Activated CD8-positive, alpha-beta memory T cell treated with anti-CD3 and anti-CD28 coated beads for 36 hours (primary cell): ENCODE results near the gene TUBGCP3. TPM values are rescaled to one million over a fixed set of nuclear protein-coding genes. Genes with fewer than 3 reads are reported as not detected.
"Not testable (repeated sequence)": the region's sequence is repeated elsewhere in the genome, so short reads cannot be mapped to it uniquely, and the experiment has no call there.

Experiments used
- CTCF ChIA-PET: fragments of 350-600 bp; sonication (Branson Sonifier 250); formaldehyde crosslinking; loops from one replicate; lab custom pipeline; 2021; ENCODE audit warnings: antibody characterized with exemption; lab: Charles Lee
- POLR2A ChIA-PET: fragments of 350-600 bp; sonication (Branson Sonifier 250); formaldehyde crosslinking; loops from one replicate; lab custom pipeline; 2021; ENCODE audit warnings: antibody characterized with exemption; lab: Charles Lee
- total RNA-seq, 2 experiments: library from RNA; stranded (reverse); gene quantifications; one replicate each; pipeline ENCODE4 v1.2.3, GENCODE V29; 2021

Gene TUBGCP3
- total RNA-seq, 2 experiments from 2014 or later = 43.1 to 44.0 TPM

DNA sequence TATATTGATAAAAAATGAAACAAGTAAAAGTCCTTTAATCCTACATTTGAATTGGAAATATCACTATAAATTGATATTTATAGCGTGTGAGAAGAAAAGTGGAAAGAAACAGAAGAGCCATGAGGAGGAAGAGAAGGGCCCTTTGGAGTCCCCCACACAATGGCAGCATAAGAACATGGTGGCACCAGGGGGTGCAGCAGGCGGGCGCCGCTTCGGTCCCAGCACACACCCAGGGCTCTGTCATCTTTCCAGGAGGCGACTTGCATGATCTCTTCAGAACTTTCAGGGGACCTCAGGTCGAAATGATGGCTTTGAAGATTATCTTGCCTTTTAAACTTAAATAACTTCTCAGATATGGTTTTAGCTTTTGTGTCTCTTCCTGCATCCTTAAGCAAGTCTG, 91.8 kb downstream of the TUBGCP3 start:
- ChIA-PET POLR2A (no interaction called here), CTCF (no interaction called here)

DNA sequence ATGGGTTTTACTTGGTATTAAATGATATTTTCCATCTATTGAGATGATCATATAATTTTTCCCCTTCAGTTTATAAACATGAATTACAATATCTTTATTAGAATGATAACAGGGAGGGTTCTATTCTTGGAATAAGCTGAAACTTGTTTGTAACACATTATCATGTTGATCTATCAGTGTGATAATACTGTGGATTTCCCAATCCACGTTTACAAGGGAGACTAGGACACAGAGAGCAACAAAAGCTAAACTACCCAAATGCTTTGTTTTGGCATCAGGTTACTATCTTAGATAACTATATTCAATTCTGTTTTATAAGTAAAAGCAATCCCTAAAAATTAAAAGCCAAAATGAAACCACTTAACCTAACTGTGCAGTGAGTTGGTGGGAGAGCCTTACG, 92.5 kb downstream of the TUBGCP3 start:
- ChIA-PET CTCF (no interaction called here), POLR2A (no interaction called here)

DNA sequence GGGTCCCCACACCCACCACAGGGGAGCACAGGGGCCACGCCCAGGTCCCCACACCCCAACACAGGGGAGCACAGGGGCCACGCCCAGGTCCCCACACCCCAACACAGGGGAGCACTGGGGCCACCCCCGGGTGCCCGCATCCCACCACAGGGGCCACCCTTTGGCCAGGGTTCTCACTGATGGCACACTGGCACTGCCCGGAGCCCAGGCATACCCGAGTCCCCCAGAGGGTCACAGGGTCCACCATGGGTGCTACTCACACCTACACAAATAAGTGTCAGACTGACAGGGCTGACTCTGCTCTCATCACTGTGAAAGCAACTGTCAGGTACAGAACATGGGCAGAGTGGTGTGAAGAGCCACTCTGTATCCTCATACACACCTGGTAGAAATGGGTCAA, 98.8 kb downstream of the TUBGCP3 start:
- CTCF ChIA-PET = no interaction called here
- POLR2A ChIA-PET = no interaction called here

DNA sequence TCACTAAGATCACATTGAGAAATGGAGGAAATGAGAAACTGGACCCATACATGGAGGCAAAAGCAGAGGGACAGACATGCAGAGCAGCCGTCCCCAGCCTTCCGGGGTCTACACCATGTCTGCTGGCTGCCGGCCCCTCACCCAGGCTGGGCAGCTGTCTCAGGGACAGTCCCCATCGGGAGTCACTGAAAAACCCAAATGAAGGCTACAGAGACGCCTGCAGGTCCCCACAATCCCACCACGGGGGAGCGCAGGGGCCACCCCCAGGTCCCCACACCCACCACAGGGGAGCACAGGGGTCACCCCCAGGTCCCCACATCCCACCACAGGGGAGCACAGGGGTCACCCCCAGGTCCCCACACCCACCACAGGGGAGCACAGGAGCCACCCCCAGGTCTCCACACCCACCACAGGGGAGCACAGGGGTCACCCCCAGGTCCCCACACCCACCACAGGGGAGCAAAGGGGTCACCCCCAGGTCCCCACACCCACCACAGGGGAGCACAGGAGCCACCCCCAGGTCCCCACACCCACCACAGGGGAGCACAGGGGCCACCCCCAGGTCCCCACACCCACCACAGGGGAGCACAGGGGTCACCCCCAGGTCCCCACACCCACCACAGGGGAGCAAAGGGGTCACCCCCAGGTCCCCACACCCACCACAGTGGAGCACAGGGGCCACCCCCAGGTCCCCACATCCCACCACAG, 99.5 kb downstream of the TUBGCP3 start:
- CTCF ChIA-PET, POLR2A ChIA-PET: not testable (repeated sequence)

DNA sequence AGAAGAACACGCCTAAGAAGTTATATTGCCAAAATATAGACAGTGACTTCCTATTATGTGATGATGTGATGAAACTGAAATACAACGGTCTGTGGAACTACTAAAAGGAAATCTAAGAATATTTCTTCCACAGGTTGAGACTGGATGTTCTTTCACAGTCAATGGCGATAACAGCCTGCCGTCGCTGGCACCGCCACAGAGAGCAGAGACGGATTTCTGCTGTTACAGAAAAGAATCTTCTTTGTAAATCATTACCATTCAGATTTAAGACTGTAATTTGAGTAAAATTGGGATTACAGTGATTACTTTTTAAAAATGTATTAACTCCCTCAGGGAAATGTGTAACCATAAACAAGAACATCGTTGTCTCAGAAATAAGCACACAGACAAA, 100.8 kb downstream of the TUBGCP3 start:
- CTCF ChIA-PET = no interaction called here
- POLR2A ChIA-PET = no interaction called here

DNA sequence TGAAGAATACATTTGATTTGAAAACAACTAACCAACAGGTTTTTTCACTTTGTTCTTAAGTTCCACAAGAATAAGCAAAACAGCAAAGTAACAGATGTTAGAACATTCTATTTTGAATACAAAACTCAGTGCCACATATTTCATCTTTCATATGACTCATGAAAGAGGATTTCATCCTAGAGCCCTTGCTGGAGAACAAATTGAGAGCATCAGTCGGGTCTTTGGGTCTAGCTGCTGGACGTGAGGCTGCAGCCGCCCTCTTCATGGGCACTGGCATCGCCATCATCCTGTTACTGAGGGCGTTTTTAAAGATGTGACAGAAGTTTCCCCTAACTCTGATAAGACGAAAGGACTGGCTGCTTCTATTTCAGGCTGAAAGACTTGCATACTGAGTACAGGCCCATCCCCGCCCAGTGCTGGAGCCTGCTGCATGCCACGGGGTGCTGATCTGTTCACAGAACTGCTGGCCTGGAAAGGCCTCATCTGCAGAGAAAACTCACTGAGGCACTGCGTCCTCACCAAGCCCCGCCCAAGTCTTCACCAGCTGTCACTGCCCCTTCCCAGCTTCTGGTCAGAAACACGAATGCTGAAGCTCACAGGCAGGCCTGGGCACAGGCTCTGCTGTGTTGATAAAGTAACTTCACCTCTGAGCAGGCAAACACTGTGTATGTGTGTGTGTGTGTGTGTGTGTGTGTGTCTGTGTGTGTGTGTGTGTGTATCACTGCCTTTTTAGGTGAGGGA, 101.4 kb downstream of the TUBGCP3 start:
- POLR2A ChIA-PET = no interaction called here
- CTCF ChIA-PET = no interaction called here

DNA sequence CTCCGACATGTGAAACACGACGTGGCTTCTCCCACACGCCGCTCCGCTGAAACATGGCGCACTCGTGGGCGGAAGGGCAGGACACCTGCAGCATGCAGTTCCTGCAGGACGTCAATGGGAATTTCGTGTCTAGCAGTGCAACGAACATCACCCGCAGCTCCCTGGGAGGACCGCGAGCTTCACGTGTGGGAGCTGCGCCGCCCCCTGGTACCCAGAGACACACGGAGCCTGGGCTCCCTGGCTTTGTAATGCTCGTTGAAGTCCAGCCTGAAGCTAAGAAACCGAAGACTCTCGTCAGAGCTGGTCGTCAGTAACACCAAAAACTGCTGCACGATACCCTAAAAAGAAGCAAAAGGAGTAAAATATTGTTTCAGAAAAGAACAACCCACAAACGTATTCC, 102.1 kb downstream of the TUBGCP3 start:
- POLR2A ChIA-PET, CTCF ChIA-PET: not testable (repeated sequence)

DNA sequence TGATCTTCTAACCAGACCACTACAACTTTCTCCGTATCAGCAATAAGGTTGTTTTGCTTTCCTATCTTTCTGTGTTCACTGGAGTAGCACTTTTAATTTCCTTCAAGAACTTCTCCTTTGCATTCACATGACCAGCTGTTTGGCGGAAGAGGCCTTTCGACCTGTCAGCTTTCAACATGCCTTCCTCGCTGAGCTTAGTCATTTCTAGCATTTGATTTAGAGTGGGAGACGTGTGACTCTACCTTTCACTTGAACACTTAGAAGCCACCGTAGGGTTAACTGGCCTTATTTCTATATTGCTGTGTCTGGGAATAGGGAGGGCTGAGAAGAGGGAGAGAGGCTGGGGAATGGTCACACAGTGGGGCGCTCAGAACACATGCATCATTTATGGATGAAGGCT, 104.7 kb downstream of the TUBGCP3 start:
- ChIA-PET CTCF (no interaction called here), POLR2A (no interaction called here)

DNA sequence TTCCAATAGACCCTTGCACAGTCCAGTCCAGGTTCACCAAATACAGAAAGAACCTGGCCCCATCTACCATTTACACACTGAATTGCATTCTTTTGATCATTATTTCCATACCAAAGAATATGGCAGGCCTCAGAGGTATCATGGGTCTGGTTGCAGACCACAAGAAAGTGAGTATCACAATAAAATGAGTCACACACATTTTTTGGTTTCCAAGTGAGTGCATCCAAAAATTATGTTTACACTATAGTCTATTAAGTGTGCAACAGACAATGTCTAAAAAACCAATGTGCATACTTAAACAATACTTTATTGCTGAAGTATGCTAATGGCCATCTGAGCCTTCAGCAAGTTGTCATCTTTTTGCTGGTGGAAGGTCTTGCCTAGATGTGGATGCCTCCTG, 106.5 kb downstream of the TUBGCP3 start:
- ChIA-PET POLR2A (no interaction called here), CTCF (no interaction called here)

DNA sequence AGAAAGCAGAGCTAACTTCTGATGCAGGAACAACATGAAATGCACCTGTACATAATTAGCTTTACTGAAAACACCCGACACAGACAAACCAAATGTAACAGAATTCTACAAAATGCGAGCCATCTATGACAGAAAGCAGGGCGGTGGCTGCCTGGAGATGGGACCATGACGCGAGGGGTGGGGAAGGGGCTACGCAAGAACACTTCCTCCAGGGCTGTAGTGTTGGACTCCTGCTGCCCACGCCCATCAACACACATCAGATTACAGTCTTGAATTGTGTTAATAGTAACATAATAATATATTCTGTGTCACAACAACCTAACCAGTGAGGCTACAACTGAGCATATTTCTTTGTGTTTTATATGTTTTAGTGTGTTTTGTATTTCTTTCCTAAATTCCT, 108.6 kb downstream of the TUBGCP3 start:
- CTCF ChIA-PET = no interaction called here
- POLR2A ChIA-PET = no interaction called here

DNA sequence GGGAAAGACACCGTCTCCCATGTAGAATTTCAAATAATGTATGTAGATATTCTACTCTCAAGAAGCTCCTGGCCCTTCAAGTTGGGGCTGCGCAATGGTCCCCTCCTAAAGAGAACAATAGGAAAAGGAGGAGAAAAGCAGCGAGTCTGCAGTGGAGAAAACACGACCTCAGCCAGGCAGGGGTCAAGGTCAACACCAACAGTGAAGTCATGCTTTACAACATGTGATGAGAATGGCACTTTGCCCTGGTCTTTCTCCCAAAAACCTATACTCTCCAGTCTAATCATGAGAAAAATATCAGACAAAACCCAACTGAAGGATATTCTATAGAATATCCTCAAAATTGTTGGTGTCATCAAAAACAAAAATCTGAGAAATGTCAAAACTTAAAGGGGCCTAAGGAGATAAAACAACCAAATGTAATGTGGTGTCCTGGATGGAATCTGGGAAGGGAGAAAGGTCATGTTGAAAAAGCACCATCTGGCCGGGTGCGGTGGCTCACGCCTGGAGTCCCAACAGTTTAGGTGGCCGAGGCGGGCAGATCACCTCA, 110.8 kb downstream of the TUBGCP3 start:
- CTCF ChIA-PET = no interaction called here
- POLR2A ChIA-PET = no interaction called here

DNA sequence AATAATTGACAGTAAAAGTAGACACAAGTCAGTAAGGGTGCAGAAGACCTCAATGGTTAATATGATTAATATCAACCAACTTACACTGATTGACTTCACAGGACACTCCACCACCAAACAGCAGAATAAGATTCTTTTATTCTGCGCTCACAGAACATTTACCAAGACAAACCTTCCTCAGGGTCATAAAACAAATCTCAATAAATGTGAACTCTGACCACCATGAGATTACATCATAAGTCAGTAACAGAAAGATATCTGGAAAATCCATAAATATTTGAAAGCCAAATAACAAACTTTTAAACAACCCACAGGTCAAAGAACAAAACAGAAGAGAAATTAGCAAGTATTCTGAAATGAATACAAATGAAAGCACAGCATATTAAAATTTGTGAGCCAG, 112.1 kb downstream of the TUBGCP3 start:
- ChIA-PET CTCF (no interaction called here), POLR2A (no interaction called here)

DNA sequence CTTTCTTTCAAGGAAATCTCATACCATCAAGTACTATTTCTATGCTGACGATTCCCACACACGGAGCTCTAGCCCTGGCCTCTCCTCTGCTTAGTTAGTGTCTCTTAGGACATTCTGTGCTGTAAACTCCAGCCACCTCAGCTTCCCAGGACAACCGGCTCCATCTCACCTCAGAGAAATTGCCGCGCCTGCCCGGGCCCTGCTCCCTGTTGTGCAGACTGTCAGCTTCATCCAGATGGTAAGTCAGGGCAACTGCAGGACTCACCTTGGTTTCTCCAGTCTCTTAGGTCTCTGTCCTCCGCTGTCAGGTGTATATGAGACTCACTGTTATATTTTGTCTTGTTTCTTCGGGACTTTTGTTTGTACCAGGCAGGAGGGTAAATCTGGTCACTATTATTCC, 113.1 kb downstream of the TUBGCP3 start:
- CTCF ChIA-PET = no interaction called here
- POLR2A ChIA-PET = no interaction called here

DNA sequence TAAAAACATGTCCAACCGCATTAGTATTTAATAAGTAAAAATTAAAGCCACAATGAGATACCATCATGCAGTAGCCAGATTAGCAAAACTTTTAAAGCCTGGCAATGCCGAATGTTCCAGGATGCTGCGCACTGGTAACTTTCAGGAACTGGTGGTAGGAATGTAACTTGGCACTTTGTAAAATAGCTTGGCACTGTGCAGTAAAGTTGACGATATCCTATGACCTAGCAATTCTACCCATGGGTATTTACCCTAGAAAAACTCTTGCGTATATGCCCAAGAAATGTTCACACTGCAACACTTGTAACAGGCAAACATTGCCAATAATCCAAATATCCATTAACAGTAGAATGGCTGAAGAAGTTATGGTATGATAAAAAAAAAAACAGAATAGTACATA, 114.1 kb downstream of the TUBGCP3 start:
- POLR2A ChIA-PET = no interaction called here
- CTCF ChIA-PET = no interaction called here

DNA sequence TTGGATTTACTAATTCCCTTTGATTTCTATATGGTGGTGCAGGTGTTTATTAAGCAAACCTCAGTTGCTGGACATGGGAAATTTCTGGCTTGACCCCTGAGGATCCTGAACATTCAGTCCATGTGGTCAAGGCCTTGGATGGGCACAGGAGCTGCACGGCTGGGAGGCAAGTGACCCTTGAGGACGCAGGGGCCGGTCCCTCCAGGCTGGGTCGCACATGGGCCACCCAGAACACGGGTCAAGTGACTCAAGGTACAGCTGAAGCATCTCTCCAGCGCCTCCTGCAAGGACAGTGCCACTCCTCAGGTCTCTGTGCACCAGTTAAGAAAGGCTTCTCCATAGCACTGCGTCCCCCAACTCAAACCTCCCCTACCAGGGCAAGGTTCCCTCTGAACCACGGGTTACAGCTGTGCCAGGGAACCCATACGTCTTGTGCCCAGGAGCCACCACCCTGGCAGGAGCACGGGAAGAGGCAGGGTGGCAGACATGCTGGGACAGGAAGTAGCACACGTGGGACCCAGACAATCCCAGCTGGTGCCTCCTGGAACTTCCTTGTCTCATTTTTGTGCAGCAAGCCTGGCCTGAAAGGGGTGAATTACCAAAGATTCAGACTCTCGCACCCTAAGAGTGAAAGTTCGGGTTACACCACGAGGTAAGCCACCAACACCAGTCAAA, 118.7 kb downstream of the TUBGCP3 start:
- ChIA-PET CTCF (no interaction called here), POLR2A (no interaction called here)

DNA sequence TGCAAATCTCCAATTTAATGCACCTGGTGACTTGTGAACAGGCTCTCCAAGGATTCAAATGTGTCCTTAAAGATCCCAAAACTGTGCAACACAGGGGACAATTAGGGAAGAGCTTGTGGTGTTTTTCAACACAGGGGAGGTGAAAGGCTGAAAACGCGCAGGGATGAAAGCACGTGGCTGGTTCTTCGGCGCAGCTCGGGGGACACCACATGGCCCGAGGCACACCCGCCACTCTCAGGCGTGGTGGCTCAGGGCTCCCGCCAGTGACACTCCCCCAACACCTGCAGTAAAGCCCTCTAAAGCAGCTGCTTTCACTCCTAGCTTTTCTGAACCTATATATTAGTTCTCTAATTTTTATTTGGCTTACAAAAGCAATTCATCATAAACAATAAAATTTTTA, 119.9 kb downstream of the TUBGCP3 start:
- POLR2A ChIA-PET = no interaction called here

DNA sequence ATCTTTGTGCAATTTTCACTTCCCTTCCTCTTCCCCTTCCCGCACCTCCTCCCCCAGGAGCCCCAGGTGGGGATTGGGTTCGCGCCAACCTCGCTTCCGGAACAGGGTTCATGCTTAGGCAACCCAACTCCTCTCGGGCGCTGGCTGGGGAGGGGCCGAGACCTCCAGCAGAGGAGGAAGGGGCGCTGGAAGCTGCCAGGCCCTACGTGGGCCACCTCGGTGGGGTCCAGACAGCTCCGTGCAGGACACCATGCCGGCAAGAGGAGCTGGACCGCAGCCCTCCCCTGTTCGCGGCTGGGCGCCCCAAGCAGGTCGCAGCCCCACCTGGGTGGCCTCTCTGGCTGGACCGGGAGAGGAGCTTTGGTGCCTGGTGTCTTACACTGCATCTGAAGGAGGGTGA, 120.7 kb downstream of the TUBGCP3 start:
- POLR2A ChIA-PET = no interaction called here
- CTCF ChIA-PET = no interaction called here

More for the DNA sequence above, 119.9 kb downstream of the TUBGCP3 start:
- CTCF ChIA-PET = no interaction called here

DNA sequence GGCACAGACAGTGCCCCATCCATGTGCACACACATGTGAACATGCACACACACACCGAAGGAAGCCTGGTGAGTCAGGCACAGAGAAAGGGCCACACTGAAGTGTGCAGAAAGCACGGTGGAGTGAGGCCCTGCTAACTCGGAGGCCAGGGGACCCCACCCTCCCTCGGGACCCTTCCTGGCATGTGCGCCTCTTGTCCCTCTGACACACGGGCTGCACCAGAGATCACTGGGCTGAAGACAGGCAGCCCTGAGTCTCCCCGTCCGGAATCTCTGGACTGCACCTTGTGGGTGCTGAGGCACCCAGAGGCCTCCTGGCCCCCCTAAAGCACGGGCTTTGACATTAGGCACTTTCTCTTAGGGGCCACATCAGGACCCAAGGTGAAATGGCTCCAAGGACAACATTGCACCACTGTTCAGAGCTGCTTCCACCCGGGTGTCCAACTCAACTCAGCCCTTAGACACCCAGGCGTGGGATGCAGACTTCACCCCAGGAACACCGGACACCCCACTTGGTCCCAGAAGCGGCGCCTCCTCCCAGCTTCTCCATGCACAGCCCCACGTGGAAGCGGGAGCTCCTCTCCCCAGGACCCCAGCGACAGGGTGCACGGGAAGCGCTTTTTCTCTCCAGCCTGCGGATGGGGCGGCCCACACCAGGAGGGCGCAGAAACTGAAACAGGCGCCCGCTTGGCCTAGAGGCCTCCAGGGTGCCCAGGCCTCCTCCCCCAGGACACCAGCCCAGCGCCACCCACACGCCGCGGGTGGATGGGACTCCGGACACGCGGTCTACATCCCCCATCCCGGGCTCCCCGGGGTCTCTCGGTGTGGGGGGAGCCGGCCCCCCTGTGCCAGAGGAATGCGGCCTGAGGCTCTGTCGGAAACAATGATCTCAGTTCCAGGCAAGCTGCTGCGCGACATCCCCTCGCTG, 121.6 kb downstream of the TUBGCP3 start:
- POLR2A ChIA-PET = no interaction called here
- CTCF ChIA-PET = no interaction called here

DNA sequence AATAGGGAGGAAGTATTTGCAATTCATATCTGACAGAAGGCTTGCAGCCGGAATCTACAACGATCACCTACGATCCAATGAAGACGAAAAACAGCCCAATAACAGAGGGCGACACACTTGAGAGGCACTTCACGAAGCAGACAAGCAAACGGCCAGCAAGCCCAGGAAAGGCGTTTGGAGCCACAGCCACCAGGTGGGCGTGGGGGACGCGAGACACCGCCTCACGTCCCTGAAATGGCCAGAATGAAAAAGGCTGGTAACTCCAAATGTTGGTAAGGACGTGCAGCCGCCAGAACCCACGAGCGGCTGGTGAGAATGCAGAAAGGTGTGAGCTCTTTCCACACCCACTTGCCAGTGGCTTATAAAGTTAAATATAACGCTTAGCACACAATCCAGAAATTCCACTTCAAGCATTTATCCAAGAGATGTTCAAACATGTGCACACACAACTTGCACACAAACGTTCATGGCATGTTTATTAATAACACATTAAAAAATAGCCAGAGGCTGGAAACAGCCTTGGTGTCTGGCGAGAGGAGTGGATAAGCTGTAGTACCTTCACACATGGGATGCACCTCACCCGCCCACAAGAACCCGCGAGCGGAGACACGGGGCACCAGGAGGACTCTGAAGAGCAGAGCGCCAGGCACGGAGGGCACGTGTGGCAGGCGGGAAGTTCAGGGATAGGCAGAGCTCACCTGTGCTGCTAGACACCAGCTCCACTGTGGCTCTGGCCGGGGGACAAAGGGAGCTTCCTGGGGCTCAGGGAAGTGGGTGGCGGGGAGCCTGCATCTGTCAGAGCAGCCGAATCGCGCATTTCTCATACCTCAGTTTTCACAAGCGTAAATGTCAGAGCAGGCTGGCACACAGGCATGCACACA, 122.5 kb downstream of the TUBGCP3 start:
- POLR2A ChIA-PET = no interaction called here

More for the DNA sequence above, 122.5 kb downstream of the TUBGCP3 start:
- CTCF ChIA-PET = no interaction called here
